HG03159 (cell line): ENCODE measurements around the gene PPIB.
"Not testable (repeated sequence)": the region's sequence is repeated elsewhere in the genome, so short reads cannot be mapped to it uniquely, and the experiment has no call there.

ENCODE experiments used
- ATAC-seq: cut with Tn5 transposase; IDR thresholded peaks from one replicate; pipeline ENCODE4 v1.9.1; 2021; ENCODE audit warnings: mild to moderate bottlenecking, moderate library complexity; ENCODE audit not compliant: unreplicated experiment

Gene PPIB

DNA sequence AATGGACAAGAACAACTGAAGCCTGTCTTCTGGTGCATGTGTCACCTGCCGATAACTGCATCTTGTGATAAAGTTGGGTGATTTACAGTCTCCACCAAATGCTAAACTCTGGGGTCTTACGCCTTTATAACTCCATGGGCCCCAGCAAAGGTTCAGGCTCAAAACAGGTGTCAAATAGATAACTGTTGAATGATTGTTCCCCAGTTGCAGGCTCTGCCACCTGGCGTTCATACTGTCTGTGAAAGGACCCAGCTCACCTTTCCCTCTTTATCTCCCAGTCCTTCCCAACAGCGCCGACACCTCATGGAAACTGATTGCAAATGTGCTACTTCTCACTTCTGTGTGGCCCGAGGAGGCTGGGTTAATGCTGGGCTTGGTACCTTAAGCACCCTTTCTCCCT is 19.5 kb downstream of the PPIB start:
- no peak for ATAC-seq

DNA sequence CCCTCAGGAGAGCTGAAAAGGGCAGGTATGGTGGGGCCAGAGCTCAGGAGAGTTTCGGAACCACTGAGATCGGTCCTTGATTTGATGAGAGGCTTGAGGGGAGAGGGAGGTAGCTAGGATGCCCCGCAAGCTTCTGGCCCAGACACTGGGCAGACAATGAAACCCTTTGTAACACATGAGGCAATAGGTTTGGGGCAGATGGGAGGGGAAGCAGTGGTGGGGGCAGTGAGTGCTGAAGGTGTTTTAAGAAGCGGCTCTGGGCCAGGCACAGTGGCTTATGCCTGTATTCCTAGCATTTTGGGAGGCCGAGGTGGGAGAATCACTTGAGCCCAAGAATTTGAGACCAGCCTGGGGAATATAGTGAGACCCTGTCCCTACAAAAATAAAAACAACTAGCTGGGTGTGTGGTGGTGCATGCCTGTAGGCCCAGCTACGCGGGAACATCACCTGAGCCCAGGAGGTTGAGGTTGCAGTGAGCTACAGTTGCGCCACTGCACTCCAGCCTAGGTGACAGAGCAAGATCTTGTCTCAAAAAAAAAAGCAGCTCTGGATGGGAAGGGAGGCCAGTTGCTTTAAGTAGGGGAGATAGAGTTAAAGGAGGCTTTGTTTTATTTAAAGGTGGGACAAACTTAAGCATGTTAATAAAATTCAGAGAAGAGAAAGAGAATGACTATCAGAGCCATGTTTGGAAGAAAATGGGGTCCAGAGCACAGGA is 20.9 kb downstream of the PPIB start:
- ATAC-seq = no peak

DNA sequence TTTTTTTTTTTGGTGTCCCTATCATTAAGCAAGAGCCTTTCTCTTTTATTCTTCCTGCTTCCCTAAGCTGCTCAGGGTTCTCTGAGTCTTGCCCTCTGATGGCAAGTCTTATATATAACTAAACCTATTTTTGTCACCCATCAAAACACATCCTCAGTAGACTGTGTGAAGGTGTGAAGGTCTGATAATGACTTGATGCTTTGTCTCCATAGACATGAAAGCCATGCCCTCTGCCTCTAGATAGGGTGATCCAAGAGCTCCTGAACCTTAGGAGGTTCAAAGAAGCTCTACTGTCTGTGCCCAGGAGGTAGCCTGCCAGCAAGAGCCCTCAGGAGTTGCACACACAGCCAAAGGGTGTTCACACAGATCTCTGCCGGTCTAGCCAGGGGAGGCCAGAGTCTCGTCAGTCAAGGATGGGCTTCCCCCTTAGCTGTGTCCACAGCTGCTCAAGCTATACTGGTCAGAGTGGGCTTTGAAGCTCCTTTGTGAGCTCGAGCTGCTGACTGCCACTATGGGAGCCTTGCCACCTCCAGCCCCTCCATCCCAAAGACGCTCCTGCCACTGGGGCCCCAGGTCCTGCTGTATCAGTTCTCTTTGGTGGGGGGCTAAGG is 24.4 kb downstream of the PPIB start:
- no peak for ATAC-seq

DNA sequence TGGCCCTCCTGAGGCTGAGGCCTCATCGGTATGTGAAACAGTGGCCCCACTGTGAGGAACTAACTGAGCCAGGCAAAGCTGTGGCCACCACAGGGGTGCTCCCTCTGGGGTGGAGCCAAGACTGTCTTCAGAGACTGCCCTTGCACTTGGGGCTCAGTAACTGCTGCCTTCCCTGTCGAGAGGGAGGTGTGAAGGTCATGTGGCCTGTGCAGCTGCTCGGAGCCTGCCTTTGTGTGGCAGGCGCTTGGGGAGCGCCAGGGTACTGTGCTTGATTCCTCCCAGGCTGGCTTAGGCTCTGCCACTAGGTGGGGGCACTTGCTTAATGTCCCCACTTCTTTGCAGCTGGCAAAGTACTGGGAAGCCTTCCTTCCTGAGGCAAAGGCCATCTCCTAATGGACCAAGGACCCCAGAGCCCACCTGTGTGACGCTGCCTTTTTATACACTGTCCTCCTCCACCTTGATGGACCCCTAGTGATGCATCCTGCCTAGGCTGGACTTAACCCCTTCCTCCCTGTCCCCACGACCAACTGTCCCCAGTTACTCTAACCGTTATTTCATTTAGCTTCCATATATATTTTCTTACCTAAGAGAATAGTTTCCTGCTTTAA is 25.5 kb downstream of the PPIB start:
- ATAC-seq = no peak

DNA sequence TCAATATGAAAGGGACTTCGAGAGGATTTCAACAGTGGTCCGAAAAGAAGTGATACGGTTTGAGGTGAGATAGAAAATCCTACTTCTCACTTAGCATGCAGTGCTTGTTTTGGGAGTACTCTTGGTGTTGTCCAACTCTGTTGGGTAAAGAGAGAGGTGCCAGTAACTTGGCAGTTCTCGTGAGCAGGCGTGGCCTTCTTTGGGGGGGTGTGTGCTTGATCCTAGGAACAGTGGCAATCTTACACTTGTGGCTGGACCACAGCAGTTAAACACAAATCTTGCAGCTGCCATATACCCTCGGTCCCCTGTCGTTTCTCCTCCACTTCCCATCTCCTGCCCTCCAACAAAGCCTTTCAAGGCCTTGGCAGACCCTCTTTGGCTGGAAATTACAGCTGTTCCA is 26.5 kb downstream of the PPIB start:
- no peak for ATAC-seq

DNA sequence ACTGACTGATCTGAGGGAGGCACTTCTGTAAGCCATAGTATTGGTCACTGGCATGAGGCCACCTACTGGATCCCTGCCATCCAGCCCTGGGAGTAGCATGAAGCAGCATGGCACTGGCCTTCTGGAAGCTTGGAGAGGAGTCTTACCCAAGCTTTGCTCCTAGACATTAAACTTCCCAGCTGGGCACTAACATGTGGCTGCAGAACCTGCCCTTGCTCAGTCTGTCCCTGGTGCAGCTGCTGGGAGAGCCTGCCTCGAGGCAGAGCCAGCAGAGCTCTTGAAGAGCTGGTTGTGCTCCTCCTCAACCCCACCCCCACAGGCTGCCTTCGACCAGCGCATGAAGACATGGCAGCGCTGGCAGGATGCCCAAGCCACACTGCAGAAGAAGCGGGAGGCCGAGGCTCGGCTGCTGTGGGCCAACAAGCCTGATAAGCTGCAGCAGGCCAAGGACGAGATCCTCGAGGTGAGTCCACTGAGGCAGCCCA is 28.4 kb downstream of the PPIB start:
- ATAC-seq = no peak

DNA sequence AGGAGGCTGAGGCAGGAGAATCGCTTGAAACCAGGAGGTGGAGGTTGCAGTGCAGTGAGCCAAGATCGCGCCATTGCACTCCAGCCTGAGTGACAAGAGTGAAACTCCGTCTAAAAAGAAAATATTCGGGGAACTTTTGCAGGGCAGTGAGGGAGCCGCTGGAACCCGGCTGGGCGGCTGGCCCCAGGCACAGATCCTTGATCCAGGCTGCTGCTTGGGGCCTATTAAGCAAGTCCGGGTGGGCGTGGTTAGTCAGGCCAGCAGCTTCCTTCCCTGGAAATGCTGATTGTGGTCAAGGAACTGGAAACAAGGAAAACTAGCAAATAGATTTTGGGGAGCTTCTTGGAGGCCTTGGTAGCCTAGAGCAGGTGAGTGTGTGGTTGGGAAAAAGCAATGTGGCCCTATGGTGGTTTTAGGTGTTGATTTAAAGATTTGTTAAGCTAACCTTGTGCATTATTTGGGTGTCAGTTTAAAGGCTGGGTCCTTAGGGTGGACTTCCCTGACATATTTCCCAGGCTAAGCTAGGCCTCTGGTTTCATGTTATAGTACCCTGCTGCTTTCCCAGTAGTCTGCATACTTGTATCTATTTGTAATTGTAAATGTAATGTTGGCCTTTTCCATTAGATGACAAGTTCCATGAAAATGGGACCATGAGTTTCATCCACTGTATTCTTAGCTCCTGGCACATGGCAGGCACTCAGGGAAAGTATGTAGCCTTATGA is 29.0 kb downstream of the PPIB start:
- ATAC-seq = no peak

DNA sequence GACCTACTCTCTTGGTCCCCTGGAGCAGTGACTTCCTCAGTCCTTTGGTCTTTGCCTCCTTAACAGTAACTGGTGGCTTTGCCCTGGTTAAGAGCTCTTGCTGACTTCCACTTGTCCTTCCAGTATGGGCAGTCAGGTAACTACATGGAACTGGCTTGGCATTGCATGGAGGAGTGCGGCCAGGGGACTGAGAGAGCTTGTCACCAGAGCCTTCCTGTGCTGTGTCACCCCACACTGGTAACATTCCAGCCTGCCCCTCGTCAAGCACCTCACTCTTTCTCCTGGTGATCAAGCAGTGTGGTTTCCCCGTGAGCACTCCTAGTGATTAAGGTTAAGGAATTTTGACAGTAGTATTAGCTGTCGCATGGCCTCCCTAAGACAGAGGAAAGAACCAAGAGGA is 30.6 kb downstream of the PPIB start:
- ATAC-seq = no peak

DNA sequence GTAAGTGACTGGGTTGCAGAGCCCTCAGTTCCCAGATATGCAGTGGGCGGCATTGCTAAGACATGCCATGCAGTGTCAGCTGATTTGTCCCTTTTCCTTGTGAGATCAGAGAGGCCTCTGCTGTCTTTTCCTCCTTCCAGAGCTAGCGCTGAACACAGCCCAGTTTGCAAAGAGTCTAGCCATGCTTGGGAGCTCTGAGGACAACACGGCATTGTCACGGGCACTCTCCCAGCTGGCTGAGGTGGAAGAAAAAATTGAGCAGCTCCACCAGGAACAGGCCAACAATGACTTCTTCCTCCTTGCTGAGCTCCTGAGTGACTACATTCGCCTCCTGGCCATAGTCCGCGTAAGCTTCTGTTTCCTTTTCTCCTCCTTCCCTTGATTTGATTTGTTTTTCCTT is 31.3 kb downstream of the PPIB start:
- no peak for ATAC-seq

DNA sequence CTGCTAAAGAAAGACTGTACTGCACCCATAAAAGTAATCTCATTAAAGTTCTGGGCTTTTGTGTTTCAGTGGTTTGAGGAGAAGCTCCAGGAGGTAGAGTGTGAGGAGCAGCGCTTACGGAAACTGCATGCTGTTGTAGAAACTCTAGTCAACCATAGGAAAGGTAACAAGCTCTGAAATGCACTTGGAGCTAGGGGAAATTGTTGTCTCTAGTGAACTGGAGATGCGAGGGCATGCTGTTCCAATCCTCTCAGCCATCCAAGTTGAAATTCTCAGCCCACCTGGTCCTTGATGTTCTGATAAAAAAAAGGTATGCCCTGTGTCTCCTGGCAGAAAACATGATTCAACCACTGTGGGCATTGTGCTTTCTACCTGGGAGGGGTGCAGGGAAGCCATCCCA is 32.7 kb downstream of the PPIB start:
- ATAC-seq = no peak

DNA sequence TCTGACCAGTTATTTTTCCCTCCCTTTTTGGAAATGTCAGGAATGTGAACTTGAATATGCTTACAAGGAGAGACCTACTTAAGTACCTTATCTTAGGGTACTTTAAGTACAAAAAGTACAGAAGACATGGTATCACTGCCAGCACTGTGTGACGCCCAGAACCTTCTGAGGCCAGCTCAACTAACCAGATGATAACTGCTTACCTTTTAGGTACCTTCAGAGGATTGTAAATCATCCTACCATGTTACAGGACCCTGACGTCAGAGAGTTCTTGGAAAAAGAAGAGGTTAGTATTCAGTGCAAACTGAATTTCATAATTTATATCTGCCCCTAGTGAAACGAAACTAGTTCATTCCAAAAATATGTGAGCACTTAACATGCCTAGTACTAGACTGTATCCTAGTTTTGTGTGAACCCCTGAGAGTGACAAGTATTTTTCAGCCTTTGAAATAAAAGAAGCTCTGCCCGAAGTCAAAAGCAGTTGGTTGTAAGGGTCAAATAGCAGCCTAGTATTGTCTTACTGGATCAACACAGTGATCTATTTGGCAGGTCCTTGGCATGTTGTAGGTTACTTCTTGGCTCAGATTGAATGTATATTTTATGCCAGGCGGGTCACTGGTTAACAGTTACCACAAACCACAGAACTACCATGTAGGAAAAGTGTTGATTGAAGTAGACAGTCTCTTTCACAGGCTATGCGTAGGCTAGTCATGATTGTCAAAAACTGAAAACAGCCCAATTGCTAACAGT is 35.1 kb downstream of the PPIB start:
- no peak for ATAC-seq

DNA sequence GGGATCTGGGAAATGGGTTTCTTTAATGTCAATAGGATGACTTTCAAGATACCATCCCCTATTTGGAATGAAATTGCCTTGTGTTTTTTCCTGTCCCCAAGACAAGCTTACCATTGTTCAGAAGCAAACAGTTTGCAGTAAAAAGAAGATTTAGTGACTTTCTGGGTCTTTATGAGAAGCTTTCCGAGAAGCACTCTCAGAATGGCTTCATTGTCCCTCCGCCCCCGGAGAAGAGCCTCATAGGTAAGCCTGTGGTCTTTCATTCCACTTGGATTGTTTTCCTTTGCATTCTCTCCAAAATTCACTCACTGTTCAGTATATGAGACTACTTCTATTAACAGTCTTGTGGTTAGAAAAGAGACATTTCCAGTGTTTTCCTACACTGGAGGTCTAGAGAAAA is 36.8 kb downstream of the PPIB start:
- no peak for ATAC-seq

DNA sequence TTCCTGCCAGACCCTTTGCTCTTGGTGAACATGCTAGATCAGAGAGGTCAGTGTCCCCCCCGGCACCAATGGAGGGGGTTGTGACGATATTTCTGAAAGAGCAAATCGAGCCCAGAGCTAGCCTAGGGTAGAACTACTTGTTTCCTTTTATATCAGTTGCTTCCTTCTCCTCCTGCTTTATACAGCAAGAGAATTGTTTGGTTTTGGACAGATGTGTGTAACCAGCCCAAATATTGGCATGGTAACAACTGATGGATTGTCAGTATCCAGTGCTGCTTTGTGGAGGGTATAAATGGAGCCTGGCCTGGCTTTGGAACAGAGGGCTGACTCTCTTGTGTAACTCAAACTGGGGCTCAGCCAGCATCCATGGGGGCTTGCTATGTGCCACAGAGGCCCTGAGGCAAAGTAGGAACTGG is 39.9 kb downstream of the PPIB start:
- no peak for ATAC-seq

DNA sequence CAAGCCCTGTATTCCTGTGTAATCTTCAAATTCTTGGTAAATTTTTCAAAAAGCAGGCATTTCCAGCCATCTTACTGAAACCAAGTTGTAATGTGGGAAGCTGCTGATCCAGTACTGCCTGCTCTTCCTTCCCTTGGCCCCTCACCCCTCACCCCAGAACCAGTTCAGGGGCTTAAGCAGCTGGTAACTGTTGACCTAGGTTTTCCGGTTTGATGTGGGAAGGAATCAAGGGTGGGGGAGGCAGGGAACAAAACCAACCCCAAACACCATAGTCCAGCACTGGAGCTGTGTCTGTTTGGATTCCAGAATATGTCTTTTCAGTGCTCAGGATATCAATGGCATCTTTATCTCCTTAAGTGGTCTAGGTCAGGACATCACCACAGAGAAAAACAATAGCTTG is 40.4 kb downstream of the PPIB start:
- no peak for ATAC-seq

DNA sequence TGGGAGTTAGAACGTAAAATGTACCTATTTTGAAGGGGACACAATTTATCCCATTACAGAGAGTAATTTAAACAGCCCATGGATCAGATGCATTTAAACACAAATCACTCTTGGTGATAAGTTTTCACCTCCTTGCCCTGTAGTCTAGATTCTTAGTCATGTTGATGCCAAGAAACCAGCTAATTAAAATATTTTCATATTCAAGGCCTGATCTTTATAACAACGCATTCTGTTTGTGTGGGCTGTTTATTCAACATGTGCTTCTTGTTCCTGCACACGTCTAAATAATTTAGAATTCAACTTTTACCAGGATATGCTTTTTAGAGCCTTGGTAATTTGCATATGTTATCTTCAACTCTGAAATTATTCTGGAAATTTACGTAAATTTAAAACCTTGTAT is 41.2 kb downstream of the PPIB start:
- no peak for ATAC-seq

DNA sequence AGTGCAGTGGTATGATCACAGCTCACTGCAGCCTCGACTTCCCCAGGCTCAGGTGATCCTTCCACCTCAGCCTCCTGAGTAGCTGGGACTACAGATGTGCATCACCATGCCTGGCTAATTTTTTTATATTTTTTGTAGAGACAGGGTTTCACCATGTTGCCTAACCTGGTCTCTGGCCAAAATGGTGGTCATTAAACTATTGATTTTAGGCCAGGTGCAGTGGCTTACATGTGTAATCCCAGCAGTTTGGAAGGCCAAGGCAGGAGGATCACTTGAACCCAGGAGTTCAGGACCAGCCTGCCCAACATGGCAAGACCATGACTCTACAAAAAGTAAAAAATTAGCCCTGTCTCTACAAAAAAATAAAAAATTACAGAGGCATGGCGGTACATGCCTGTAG is 42.5 kb downstream of the PPIB start:
- ATAC-seq = not testable (repeated sequence)

DNA sequence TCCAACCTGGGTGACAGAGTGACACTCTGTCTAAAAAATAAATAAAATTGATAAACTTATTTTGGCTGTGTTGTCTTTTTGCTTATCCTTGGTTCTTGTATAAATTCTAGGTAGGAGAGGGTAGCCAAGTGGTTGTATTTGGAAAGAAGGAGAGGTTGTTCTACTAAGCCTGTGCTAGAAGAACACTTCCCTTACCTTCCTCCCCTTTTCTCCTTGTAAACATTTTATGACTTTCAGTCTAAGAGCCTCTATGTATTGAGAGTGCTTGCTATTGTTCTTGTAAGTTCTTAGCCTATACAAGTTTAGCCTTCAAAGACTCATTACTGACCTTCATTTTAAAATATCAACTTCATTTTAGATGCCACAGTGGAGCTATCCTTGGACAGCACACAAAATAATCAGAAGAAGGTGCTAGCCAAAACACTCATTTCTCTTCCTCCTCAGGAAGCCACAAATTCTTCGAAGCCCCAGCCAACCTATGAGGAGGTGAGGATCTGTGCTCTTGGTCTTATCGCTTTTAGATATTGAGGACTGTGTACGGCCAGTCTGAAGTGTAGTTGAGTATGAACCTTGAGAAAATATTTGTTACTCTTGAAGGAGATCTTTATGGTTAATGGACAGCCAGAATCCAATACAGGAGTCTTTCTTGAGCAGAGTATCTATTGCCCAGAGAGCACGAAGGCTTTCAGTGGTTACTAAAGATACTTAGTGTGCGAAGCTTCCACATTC is 44.9 kb downstream of the PPIB start:
- ATAC-seq = no peak

DNA sequence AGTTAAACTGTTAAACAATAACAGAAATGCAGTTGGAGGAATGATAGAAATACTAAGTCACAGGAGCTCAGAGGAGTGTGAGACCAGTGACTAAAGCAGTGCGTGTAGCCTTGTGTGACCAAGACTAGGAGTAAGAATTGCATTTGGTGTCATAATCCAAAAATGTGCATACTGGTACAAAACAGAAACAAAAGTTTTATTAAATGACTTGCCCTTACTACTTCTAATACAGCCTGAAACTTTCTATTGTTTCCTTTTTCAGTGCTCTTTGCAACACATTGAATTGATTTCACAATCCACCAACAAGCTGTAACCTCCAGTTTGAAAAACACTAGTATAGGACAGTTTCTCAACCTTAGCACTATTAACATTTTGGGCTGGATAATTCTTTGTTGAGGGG is 49.9 kb downstream of the PPIB start:
- ATAC-seq = no peak

DNA sequence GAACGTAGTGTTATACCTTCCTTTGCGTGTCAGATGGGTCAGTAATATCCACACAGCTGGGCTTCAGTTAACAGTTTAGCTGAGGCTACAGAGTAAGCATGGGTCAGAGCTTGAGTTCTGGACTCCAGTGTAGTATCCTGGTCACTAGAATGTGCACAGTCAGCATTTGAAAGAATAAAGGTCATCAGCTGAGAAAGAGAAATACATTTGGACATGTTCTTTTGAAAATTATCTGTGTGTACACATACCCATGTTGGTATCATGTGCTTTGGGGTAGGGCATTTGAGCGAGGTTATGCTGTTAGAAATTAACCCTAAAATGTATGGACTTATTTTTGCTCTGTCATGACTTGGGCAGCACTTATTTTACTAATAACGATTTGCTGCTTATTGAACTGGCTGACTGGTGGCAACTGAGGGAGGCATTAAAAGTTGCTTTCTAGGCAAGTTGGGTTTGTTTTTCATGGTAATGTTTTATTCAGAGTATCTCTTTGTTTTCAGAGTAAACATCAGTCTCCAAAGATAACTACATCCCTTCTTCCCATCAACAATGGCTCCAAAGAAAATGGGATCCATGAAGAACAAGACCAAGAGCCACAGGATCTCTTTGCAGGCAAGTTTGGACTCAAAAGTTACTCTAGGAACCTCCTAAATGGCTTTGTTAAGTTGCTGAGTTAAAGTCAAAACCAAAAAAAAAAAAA is 50.6 kb downstream of the PPIB start:
- ATAC-seq = no peak

DNA sequence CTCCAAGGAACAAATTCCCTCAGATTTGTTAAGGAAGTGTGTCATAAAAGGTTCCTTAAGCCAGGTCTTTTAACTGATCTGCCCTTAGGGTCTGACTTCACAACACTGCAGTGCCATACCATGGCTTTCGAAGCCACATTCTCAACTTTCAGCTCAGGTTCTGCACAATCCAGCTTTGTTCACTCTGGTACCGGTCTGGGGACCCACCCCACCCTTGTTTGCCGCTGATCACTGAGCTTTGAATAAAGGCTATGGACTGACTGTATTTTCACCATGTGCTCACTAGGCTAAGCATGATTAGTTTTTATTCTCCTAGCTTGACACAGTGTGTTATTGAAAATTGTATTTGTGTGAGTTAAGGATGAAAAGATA is 51.2 kb downstream of the PPIB start:
- no peak for ATAC-seq
